Renal cortex interstitium (tissue), 11 donors: ENCODE results near the gene TCF4. TPM values are rescaled to one million over a fixed set of nuclear protein-coding genes. Genes with fewer than 3 reads are reported as not detected.

Experiments
- DNase-seq, 11 donors: peaks; one replicate each; pipeline ENCODE4 v3.0.0-alpha.2; 2013; ENCODE audit warnings: low read depth in 9 of 11, low spot score in 4 of 11; ENCODE audit errors: extremely low read depth in 1 of 11
- polyA plus RNA-seq, 3 donors: library from polyadenylated mRNA; unstranded; fragments of 120-200 nt; gene quantifications; one replicate each; pipeline ENCODE4 v1.2.1, GENCODE V29; 2013; ENCODE audit not compliant: insufficient read length in 3 of 3

Gene TCF4
- polyA plus RNA-seq, 3 donors = 70.9 to 79.8 (median 71.1) TPM

DNA sequence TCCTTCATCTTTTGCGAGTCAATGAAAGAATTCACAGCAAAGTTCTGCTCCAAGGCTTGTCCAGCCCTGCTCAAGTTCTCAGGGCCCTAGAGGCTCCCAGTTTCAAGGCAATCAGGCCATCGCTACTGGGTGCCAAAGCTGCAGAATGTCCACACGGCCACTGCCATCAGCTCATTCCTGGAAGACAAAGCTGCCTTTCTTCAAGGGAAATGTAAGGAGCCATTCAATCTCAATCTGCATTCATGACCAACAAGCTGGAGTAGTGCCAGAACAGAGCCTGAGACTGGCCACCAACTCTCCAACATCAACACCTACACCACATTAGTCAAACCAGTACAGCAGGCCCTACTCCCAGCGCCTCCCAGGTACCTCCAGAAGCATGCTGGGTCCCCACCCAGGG, 202.2 kb downstream of the TCF4 start:
- no peak for DNase-seq

DNA sequence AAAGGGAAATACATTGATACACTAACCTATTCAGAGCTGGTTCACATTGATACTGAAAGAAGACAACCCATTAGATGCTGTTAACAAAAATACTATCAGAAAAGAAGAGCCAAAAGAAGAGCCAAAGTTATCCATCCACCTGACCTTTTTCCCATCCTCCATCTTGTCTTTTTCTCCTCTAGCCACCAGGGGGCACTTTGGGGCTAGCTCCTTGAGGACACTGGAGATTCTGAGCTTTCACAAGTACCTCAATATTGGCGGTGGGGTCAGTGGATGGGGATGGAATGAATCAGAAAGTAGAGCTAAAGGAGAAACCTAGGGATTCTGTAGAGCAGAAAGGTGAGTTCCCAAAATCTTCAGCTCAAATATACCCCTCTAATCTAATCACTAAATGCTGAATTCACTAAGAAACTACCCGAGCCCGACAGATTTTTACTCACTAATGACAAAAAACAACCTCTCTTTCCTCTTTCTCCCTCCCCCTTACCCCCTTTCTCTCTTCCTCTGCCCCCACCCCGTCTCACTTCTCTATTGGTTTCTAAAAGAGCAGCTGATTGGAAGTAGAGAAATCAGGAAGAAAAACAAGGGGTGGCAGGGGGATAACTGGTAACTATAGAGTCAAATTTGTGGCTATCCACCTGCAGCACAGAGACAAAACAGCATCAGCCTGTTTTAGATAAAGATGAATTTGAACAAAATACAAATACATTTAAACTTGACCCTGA, 203.3 kb downstream of the TCF4 start:
- no peak for DNase-seq

DNA sequence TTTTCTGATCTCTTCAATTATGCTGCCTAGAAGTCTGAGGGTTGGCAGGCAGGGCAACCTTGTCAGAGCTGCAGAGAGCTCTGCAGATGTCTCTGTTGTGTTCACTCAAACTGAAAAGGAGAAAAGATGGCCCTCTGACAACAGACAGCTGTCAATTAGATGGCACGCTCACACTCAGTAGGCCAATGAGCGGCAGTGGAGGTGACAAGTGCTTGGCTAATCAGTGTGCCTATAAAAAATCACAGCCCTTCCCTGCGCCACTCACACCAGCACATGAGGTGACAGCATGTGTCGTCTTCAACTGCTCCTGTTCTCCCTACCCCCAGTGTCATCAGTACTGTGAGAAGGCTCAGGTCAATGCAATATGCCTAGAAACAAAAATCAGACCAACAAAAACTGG, 203.9 kb downstream of the TCF4 start:
- DNase-seq = no peak

DNA sequence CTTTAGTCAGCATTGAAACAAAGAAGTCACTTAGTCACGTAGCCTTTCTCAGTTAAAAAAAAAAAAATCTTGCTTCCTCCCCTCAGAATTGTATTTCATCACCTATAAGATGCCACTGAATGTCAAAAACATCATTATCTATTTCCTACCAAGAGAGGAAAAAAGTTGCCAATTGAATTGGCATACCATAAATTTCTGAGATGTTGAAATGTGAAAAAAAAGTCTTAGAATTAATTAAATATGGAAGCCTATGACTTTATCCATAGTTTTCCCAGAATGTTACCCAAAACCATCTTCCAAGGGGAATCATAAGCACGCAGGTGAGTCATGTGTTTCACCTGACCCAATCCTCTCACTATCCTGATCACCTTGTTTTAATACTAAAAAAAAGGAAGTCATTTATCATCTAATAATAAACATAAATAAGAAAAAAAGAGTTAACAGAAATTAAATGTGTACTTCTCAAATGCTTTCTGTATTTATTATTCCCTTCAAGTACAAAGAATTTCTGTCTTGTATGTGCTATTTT, 205.7 kb downstream of the TCF4 start:
- DNase-seq = no peak

DNA sequence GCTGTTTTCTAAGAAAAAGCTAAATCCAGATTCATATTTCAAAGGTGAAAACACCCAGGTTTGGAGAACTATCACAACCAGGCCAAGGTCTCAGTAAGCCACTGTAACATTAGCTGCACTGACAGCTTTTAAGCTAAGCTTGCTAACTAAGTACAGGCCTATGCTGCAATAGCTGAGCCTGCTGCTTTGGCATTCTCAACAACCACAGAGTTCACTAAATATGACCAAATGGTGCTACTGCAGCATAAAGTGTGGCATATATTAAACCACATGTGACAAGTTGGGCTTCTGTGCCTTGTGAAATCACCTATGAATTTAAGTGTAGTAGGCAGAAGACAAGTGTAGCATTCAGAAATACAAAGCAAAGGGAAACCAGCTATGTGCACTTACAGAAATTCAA, 206.7 kb downstream of the TCF4 start:
- no peak for DNase-seq

DNA sequence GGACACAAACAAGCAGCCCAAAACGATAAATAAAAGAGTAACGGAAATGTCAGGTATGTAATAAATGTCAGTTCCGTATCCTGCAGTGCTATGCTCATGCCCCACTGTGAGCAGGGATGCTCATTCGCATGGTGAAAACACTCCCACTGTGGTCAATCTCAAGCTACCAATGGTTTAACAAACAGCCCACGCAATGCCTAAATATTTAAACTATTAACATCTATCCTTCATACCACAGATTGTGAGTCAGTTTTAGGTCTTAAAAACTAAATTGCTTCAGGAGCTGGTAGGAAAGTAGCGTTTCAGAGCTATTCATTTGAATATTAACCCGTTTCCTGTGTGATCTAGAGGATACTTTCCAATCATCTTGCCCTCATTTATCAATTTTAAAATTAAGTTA, 207.4 kb downstream of the TCF4 start:
- no peak for DNase-seq

DNA sequence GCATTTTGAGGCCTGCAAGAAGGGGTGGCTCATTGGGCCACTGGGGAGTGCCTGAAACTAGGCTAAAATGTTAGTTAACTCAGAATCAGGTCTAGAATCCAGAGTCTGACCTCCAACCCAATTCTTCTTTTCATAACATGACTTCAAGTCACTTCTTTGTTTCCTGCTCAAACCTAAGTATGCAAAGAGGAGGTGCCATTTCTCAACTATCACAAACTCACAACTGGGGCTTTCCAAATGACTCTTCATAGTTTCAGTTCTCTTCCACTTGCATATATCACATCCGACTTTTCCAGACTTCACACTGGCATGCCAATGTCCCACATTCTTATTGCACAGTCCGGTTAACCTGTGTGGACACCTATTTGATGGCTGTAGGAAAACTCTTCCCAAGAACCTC, 211.6 kb downstream of the TCF4 start:
- DNase-seq = no peak

DNA sequence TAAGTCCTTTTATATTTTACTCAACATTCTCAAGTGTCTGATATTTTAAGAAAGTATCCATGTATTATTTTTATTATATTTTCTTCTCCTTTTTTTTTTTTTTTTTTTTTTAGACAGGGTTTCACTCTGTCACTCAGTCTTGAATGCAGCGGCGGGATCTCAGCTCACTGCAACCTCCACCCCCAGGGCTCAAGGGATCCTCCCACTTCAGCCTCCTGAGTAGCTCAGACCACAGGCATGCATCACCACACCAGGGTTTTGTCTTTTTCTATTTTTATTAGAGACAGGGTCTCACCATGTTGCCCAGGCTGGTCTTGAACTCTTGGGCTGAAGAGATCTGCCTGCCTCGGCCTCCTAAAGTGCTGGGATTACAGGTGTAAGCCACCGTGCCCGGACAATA, 212.1 kb downstream of the TCF4 start:
- no peak for DNase-seq

DNA sequence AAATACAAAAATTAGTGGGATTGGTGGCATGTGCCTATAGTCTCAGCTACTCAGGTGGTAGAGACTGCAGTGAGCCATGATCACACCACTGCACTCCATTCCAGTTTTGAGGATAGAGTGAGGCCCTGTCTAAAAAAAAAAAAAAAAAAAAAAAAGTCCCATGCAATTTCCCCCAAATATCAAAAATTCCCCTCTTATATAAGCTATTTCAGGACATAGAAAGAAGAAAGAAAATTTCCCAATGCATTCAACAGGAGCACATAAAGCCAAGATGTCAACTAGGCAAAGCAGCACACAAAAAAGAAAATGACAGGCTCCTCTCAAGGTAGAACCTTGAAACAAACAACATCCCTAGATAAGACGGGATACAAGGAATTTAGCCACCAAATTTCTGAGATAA, 213.3 kb downstream of the TCF4 start:
- no peak for DNase-seq

DNA sequence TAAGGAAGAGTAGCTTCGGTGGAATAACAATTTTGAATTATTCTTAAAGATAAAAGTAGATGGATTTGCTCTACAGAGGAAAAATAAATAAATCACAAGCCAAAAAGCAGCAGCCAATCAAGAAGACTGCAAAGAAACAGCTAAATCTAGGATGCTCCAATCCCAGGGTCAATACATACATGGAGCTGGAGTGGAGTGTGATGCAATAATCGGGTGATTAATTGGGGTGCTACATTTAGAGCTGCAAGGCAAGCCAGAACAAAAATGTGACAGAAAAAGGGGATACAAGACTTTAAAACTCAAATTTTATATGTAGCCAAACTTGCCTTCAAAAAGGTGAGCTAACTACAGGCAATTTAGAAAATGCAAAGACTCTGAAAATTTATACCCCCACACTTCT, 215.8 kb downstream of the TCF4 start:
- DNase-seq = no peak

DNA sequence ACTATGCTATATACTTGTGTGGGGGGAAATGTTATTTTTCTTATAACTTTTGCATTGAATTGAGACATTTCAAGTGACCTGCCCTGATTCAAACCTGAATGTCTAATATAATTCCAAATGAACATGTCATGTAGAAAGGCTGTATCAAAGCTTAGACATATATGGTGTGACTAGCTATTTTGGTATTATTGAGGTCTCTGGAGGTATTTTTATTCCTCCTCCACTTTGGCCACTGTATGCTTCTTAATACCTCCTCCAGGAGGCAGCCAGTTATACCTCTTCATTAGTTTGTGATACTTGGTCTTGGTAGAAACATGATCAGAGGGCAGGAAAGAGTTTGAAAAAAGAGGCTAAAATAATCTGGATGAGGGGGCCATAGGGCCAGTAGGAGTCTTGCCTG, 217.1 kb downstream of the TCF4 start:
- DNase-seq = no peak

DNA sequence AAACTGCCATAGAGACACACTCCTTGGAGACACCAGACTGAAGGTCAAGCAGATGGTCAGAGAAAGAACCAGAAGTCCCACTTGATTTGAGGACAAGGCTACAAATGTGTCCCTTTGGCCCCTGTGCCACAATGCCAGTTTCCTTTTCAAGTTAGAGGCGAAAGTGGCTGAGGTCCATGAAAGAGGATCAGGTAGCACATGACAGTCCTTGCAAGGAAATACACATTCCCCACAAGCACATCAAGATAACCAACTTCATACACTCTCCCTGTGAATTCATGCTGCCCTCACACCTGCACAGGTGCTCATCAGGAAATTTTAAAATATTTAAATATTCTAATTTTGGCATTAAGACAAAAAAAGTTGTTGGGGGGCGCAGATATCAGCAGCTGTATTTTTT, 218.6 kb downstream of the TCF4 start:
- DNase-seq = no peak

DNA sequence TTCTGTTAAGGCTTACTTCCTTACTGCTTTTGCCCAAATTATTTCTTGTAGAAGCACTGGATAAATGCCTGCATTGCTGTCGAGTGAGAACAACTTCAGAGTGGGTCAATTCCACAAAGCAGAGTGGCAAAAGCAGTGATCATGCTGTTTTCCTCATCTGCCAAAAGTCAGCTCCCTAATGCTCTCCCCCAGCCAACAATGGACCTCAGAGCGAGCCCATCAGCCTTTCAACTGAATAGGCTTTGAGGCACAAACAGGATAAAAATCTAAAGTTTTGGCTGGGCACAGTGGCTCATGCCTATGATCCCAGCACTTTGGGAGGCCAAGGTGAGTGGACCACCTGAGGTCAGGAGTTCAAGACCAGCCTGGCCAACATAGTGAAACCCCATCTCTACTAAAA, 222.7 kb downstream of the TCF4 start:
- no peak for DNase-seq

DNA sequence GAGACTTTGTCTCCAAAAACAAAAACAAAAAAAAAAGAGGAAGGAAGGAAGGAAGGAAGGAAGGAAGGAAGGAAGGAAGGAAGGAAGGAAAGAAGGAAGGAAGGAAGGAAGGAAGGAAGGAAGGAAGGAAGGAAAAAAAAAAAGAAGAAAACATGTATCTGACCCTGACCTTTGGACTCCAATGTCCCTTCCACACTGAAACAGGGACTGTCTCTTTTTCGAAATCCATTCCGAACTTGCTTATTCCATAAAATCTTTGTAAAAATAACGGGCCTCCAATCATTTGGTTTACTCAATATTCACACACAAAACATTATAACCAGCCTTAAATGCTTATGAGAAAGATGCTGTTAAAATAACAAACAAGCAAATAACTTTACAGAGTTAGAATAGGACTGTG, 225.7 kb downstream of the TCF4 start:
- DNase-seq = no peak

DNA sequence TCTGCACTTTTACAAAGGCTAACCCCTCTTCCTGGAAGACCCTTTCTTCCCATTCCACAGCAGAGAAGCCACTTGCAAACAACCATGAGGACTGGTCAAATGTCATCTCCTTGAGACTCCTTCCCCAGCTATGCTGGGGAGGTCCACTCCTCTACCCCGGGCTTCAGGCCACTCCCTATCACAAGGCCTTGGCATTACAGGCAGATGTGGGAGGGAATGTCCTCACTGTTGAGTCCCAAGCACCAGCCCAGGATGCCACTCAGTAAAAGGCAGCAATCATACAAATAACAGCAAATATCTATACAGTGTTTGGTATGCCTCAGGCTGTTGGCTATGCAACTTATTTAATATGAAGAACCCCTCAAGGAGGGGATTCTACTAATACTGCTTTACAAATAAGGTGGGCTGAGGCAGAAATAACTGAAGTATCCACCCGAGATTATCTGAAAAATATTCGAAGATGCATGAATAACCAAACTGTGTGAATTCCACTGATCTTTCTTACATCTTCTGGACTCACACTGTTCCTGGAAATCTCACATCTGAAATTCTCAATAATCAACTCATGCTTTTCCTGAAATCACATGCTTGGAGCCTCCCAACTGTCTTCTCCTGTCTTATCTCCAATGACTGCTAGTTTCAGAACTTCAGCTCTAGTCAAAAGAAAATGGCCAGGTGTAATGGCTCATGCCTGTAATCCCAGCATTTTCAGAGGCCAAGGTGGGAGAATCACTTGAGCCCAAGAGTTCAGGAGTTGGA, 226.3 kb downstream of the TCF4 start:
- no peak for DNase-seq

DNA sequence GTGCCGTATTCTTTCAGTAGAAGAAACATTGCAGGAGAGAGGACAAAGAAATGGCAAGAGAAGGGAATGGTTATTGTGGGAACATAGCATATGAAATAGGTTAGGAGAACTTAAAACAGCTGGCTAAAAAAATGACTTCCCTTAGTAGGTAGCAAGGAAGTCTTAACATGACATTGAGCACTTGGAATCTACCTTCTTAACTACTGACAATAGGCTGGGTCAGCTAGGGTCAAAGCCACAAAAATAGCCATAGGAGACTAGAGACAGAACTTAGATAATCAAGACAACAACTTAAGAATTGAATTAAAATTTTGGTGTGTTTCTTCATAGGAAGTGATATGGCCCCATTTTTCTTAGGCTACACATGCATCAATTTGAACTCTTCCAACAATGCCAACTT, 227.9 kb downstream of the TCF4 start:
- no peak for DNase-seq

DNA sequence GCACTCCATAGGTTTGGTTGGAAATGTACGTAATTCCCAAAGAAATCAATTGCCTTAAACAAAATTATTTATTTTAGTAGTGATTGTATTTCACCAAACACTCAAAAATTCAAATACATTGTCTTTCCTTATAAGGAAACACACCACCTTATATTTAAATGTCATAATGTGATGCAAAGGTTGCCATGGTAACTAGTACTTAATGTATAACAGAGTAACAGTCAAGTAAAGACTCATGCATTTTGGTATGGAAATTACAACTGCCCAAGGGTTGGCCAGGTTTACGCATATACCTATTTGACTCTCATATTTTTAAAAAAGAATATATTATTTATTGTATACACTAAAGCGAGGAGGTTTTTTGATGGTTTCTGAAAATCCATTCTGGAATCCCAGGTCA, 231.2 kb downstream of the TCF4 start:
- no peak for DNase-seq

DNA sequence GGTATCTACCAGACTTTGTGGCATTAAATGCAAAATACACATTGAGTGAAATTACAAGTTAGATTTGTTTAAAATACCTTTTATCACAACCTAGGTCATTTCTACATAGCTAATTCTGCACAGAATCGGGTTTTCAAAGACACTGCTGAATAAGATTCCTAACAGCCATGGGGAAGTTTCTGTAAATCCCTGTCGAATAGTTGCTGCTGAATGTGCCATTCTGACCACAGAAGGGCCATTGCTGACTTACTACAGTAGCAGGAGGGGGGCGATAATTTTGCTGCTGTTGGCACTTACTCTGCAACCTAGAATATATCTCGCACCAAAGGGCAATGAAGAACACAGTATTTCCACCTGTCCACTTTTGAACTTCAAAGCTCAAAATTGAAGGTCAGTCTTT, 232.8 kb downstream of the TCF4 start:
- no peak for DNase-seq

DNA sequence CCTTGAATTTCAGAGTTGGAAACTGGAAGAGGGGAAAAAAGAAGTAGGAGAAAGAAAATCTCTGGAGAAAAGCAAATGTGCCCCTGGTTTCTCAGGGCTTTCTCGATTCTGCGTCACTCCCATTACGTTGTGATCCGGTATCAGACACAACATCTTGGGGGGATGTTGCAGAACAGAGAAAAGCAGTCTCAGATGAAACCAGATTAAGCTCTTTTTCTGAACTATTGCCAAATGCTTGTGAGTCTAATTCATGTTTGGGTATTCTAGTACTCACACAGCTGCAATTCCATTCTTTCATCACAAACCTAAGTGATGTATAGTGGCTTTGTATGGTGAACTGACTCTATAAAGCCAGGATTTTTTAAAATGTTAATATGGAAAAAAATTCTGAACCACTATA, 233.2 kb downstream of the TCF4 start:
- no peak for DNase-seq

DNA sequence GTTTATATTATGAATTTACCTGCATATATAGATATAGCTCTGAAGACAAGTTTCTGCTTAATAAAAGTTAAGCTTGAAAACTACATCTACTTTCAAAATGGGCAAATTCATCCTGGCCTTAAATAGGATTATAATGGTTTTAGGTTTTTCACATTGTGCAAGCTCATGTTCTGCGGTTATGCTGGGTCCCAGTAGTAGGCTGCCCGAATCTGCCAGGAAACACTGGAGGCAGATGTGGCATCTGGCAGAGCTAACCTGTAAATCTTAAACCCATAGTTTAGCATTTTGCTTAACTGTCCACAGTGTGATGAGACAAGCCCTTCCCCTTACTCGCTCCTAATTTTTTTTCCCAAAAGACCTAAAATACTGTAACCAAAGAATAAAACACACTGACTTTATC, 234.2 kb downstream of the TCF4 start:
- DNase-seq = no peak

DNA sequence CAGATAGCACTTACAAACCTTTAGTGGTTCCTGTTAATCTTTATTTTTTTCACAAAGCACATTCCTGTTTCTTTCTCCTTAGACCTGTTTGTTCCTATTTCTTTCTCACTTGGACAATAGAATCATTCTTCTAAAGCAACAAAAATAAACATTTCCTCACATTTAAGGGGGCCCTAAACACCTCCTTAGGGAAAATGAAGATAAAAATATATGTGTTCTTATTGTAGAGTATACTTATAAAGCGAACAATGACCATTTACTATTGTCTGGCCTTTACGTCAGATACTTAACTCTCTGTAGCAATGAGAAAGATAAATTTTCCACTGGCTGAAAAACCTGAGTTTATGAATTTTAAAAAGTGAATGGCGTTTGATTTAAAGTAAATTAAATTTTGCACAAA, 234.6 kb downstream of the TCF4 start:
- no peak for DNase-seq
